Right lobe of liver (tissue), 4 donors: Measurements from ENCODE around the gene CLDN22.

Experiments
- CTCF ChIP-seq, 4 donors: fragments of 200-600 bp in 3 of 4; fragments of 450-650 bp in 1 of 4; IDR thresholded peaks; one replicate each; pipeline versions ENCODE4 v1.5.1 to v1.8.0; 2016 to 2022; ENCODE audit warnings: antibody characterized with exemption in 4 of 4, mild to moderate bottlenecking in 2 of 4
- POLR2A ChIP-seq: fragments of 450-650 bp; IDR thresholded peaks from one replicate; pipeline ENCODE4 v1.6.1; 2017; ENCODE audit warnings: antibody characterized with exemption, mild to moderate bottlenecking
- donor health status: DM: no; HTN: no; CAD: no.
- donor health status: DM: no; HTN: no; CAD: no.
- donor health status: DM: no; HTN: yes; CAD: no.

- TF ChIP-seq CTCF (IDR thresholded peaks at IDR 0.05) (no peak), POLR2A (no peak)
Observed at GRCh38 chr4:183348706-183349659, 28.9 kb upstream of the CLDN22 start.
